ENCODE measurements around the gene BNIP1.

The BNIP1 gene

GRCh38 chr5:173213236-173213933 is 69.1 kb downstream of the BNIP1 start:
- no peak for FAIRE-seq

All from TTC549 (cell line).